ENCODE data around the gene FAM8A1.

Gene FAM8A1

GRCh38 chr6:17640477-17640917, 40.4 kb downstream of the FAM8A1 start:
- H3K27ac ChIP-seq, result no peak overlapping the region
- no peak for TF ChIP-seq CTCF (conservative IDR thresholded peaks at IDR 0.05)

DNA sequence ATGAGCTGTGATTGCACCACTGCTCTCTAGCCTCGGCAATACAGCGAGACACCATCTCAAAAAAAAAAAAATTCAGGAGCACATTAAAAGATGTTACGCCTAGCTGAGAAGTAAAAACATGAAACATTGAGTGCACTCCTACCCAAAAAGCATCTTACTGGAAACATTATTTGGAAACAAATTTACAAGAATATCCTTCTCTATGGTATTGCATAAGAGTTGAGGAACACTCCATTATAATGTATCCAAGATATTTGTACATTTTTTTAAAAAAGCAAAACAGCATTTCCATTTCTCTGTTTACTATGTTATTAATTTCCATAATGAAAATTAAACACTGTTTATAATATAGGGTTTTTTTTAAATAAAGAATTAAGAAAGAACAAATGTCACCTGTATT, 48.6 kb downstream of the FAM8A1 start:
- H3K27ac ChIP-seq, result no peak overlapping the region
- no peak for TF ChIP-seq CTCF (conservative IDR thresholded peaks at IDR 0.05)

GRCh38 chr6:17650656-17651309, 50.7 kb downstream of the FAM8A1 start:
- H3K27ac ChIP-seq, result peak overlapping the region; percentile 62
- TF ChIP-seq CTCF (conservative IDR thresholded peaks at IDR 0.05), result no peak

- no peak for TF ChIP-seq CTCF (conservative IDR thresholded peaks at IDR 0.05)
- no peak overlapping the region for H3K27ac ChIP-seq
Observed at GRCh38 chr6:17653198-17653882, 53.2 kb downstream of the FAM8A1 start.

- no peak overlapping the region for H3K27ac ChIP-seq
- no peak for TF ChIP-seq CTCF (conservative IDR thresholded peaks at IDR 0.05)
Observed at GRCh38 chr6:17656092-17656491, 56.0 kb downstream of the FAM8A1 start.

DNA sequence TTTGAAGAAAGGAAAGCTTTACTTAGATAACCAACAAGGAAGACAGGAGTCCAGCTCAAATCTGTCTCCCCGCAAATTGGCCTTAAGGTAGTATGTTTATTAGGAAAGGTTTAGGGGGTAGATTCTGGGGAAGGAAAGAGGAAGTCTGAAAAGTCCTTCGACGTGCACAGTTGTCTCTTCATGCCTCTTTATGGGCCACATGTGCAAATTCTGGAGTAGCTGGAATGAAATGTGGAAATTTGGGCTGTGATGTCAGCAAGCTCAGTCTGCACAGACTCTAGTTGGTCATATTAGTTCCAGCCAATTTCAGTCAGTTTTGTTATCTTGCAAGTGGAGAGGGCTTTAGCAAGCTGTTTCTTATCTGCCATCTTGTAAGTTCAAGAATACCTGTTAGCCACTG, 56.5 kb downstream of the FAM8A1 start:
- TF ChIP-seq CTCF (conservative IDR thresholded peaks at IDR 0.05), result no peak
- H3K27ac ChIP-seq, result no peak overlapping the region
